ENCODE results near the gene KDM6A.

DNA sequence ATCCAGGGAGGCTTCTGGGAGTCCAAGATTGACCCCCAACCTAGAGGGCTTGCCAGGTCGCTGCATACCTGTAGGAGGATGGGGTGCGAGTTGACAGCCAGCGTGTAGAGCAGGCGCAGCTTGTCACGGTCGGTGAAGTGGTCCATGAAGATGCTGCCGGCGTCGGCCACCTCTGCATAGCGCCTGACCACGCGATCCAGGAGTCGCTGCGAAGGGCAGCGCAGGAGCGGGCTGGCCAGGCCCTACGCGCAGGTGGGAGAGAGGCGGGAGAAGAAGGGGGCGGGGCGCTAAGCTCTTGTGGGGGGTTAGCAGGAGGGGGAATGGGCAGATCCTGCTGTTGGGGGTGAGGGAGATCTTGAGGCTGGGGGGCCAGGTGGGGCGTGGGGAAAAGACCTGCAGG, 284.7 kb downstream of the KDM6A start:
- TF ChIP-seq CTCF (IDR thresholded peaks at IDR 0.05 in 2 of 3, conservative IDR thresholded peaks at IDR 0.05 in 1 of 3; ENCODE audit: borderline replicate concordance in 1 of 3, insufficient read depth in 1 of 3, low read depth in 2 of 3, low read length in 2 of 3), result no peak
- TF ChIP-seq POLR2A (IDR thresholded peaks at IDR 0.05; ENCODE audit: borderline replicate concordance, extremely low read depth, insufficient read depth, insufficient read length), result no peak
- no peak for TF ChIP-seq EZH2phosphoT487 (IDR thresholded peaks at IDR 0.05; ENCODE audit: borderline replicate concordance)
- TF ChIP-seq, protein P1, sequence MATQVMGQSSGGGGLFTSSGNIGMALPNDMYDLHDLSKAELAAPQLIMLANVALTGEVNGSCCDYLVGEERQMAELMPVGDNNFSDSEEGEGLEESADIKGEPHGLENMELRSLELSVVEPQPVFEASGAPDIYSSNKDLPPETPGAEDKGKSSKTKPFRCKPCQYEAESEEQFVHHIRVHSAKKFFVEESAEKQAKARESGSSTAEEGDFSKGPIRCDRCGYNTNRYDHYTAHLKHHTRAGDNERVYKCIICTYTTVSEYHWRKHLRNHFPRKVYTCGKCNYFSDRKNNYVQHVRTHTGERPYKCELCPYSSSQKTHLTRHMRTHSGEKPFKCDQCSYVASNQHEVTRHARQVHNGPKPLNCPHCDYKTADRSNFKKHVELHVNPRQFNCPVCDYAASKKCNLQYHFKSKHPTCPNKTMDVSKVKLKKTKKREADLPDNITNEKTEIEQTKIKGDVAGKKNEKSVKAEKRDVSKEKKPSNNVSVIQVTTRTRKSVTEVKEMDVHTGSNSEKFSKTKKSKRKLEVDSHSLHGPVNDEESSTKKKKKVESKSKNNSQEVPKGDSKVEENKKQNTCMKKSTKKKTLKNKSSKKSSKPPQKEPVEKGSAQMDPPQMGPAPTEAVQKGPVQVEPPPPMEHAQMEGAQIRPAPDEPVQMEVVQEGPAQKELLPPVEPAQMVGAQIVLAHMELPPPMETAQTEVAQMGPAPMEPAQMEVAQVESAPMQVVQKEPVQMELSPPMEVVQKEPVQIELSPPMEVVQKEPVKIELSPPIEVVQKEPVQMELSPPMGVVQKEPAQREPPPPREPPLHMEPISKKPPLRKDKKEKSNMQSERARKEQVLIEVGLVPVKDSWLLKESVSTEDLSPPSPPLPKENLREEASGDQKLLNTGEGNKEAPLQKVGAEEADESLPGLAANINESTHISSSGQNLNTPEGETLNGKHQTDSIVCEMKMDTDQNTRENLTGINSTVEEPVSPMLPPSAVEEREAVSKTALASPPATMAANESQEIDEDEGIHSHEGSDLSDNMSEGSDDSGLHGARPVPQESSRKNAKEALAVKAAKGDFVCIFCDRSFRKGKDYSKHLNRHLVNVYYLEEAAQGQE (IDR thresholded peaks at IDR 0.05; ENCODE audit: low read depth), result no peak

All from HCT116 (cell line).